ENCODE results near the gene NPTXR. TPM values are rescaled to one million over a fixed set of nuclear protein-coding genes. Genes with fewer than 3 reads are reported as not detected.

Gene NPTXR
- total and polyA plus RNA-seq, 2 of the 4 experiments (the other 2 are of a cell fraction) = 0.36 to 2.2 TPM

DNA sequence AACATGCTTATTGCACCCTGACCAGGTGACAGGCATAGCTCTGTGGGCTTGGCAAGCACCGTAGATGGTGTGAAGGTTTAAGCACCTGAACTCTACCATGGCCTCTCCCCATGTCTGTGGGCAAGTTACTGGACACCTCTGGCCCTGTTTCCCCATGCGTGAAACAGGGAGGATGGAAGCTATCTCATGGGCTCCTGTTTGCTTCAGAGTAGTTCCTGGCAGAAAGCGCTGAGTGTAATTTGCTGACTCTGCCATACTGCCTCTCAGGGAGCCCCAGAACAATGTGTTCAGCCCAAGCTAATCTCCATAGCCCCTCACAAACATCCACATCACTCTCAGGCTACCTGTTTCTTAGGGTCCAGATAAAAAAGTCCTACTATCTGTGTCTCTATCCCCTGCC is 25.8 kb upstream of the NPTXR start:
- dilution Hi-C loops (cut with HindIII; ENCODE audit: low sequenced_read_pairs, unreplicated experiment) = no loop called here
- in situ Hi-C loops (cut with MboI; ENCODE audit: low sequenced_read_pairs) = loop anchor here (10.0 to 25.0 kb wide), 2 partner anchors 243 to 435 kb away; no protein-coding TSS in a partner anchor
- no peak overlapping the region for H3K4ac ChIP-seq (ENCODE audit: low read depth, low read length)
- H2AK5ac ChIP-seq (ENCODE audit: low read depth, low read length) = no peak overlapping the region
- H3K36me3 ChIP-seq (ENCODE audit: control insufficient read depth, insufficient read depth, low read length) = peaks cover 26% of the 10 kb centered on the region
- H3K27ac ChIP-seq (ENCODE audit: insufficient read depth, low read length) = no peak overlapping the region
- H3K9me3 ChIP-seq (ENCODE audit: control insufficient read depth, insufficient read depth, low read length) = no peaks in the 10 kb centered on the region
- H3K27me3 ChIP-seq (ENCODE audit: control insufficient read depth, insufficient read depth, low read length) = no peaks in the 10 kb centered on the region
- H2BK5ac ChIP-seq (ENCODE audit: low read depth, low read length, poor library complexity, severe bottlenecking) = no peak overlapping the region
- no peak overlapping the region for H4K8ac ChIP-seq (ENCODE audit: low read depth in 2 of 2, low read length in 2 of 2)
- no TSS peak for BruUV-seq (replicated peaks)
- H3K9me1 ChIP-seq (ENCODE audit: insufficient read depth, low read length) = peaks cover 4% of the 10 kb centered on the region; the same call in 1 of the 2 replicates
- H3K4me3 ChIP-seq (ENCODE audit: insufficient read depth, low read depth, low read length) = no peak overlapping the region
- no peak overlapping the region for H3K56ac ChIP-seq (ENCODE audit: extremely low read depth, insufficient read depth, low read length)
- WGBS, 2 experiments (ENCODE audit: extremely low coverage in 2 of 2, insufficient read length in 1 of 2) = no CpG with 5 or more reads among the region's 3 CpGs
- TF ChIP-seq, protein P1, sequence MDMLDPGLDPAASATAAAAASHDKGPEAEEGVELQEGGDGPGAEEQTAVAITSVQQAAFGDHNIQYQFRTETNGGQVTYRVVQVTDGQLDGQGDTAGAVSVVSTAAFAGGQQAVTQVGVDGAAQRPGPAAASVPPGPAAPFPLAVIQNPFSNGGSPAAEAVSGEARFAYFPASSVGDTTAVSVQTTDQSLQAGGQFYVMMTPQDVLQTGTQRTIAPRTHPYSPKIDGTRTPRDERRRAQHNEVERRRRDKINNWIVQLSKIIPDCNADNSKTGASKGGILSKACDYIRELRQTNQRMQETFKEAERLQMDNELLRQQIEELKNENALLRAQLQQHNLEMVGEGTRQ (IDR thresholded peaks at IDR 0.05; ENCODE audit: low read depth, low read length) = no peak
- peak; percentile 50; the same call in 1 of the 2 replicates for TF ChIP-seq MAFK (IDR thresholded peaks at IDR 0.05; ENCODE audit: low read depth, low read length)
- no peak overlapping the region for H2AK9ac ChIP-seq (replicated peaks; ENCODE audit: low read depth, low read length, poor library complexity)
- H3K4me1 ChIP-seq (ENCODE audit: control insufficient read depth, insufficient read depth, low read length) = no peaks in the 10 kb centered on the region
- no peak overlapping the region for H4K5ac ChIP-seq (ENCODE audit: low read depth, low read length)
- CTCF ChIA-PET = interaction anchor here (0.5 to 4.0 kb wide), 13 partner anchors 8 to 257 kb away, joined by 3 to 28 read pairs (median 3); no protein-coding TSS in a partner anchor
- no peak overlapping the region for H2AFZ ChIP-seq (replicated peaks; ENCODE audit: low read length, poor library complexity)
- no peak overlapping the region for H2BK15ac ChIP-seq (ENCODE audit: low read depth, low read length)
- POLR2A ChIA-PET (ENCODE audit: unreplicated experiment) = no interaction called here
- DNase-seq (no peak), ATAC-seq (ENCODE audit: low read depth) (no peak)
- H3K9ac ChIP-seq (ENCODE audit: low read depth, low read length) = no peak overlapping the region
- peaks cover 20 to 55% of the 10 kb centered on the region in 2 experiments for H3K79me1 ChIP-seq (ENCODE audit: low read depth in 1 of 2, low read length in 2 of 2)
- no peak overlapping the region for H2BK120ac ChIP-seq (ENCODE audit: low read depth, low read length)
- intact Hi-C loops (cut with micrococcal nuclease) = loop anchor here (1.0 to 5.0 kb wide), 5 partner anchors 100 to 438 kb away; partner anchors contain the start of gene APOBEC3B
- no peak overlapping the region for H3K14ac ChIP-seq (replicated peaks; ENCODE audit: low read depth, low read length)
- no peak overlapping the region for H3K23ac ChIP-seq (ENCODE audit: low read depth, low read length)
- no peak overlapping the region for H4K91ac ChIP-seq (ENCODE audit: insufficient read depth, low read depth, low read length)
- H3K4me2 ChIP-seq (ENCODE audit: low read depth, low read length) = no peak overlapping the region
- H3K18ac ChIP-seq (ENCODE audit: low read depth, low read length) = no peak overlapping the region
- H4K20me1 ChIP-seq (ENCODE audit: insufficient read depth, low read length) = peaks cover 45% of the 10 kb centered on the region
- H2BK20ac ChIP-seq (ENCODE audit: low read depth, low read length) = no peak overlapping the region

All from IMR-90 (cell line).